GM10266 (cell line): Measurements from ENCODE around the gene CLCNKB.
"Not testable (repeated sequence)": the region's sequence is repeated elsewhere in the genome, so short reads cannot be mapped to it uniquely, and the experiment has no call there.

Source experiments
- DNase-seq: peaks from one replicate; pipeline ENCODE4 v3.0.0; 2012; ENCODE audit errors: extremely low spot score
- TF ChIP-seq, protein P1 (sequence below): IDR thresholded peaks from 2 replicates; pipeline ENCODE4 v1.5.1; 2012; ENCODE audit warnings: mild to moderate bottlenecking, low read depth; ENCODE audit not compliant: control insufficient read depth, insufficient read depth; ENCODE audit errors: missing control alignments

CLCNKB gene

DNA sequence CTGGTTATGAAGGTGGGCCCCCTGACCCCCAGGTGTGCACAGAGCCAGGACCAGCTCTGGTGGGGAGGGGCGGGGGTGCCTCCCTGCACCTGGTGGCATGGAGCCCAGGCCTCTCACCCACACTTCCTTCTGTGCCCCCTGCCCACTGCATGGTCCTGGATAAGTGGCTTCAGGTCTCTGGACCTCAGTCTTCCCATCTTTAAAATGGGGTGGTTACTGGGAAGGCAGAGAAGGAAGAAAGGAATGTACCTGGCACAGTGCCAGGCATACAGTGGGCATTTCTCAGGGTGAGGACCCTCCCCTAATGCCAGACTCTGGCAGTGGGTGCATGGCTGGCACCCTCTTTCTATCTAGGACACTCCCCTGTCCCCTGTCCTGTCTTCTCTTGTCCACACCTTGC, 14.3 kb upstream of the CLCNKB start:
- no peak for DNase-seq
- TF ChIP-seq, protein P1, sequence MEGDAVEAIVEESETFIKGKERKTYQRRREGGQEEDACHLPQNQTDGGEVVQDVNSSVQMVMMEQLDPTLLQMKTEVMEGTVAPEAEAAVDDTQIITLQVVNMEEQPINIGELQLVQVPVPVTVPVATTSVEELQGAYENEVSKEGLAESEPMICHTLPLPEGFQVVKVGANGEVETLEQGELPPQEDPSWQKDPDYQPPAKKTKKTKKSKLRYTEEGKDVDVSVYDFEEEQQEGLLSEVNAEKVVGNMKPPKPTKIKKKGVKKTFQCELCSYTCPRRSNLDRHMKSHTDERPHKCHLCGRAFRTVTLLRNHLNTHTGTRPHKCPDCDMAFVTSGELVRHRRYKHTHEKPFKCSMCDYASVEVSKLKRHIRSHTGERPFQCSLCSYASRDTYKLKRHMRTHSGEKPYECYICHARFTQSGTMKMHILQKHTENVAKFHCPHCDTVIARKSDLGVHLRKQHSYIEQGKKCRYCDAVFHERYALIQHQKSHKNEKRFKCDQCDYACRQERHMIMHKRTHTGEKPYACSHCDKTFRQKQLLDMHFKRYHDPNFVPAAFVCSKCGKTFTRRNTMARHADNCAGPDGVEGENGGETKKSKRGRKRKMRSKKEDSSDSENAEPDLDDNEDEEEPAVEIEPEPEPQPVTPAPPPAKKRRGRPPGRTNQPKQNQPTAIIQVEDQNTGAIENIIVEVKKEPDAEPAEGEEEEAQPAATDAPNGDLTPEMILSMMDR = no peak

DNA sequence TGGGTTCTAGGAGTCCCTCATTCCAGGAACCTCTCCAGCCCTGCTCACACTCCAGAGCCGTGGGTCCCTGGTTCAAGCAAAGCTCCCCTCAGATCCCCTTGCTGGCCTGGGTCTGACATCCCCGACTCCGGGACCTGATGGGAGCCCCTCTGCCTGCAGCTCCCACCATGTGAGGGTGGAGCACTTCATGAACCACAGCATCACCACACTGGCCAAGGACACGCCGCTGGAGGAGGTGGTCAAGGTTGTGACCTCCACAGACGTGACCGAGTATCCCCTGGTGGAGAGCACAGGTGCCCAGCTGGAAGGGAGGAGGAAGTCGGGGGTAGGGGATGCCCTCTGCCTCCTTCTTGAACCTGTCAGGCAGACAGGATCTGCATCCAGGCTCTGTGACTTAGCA, 12.0 kb upstream of the CLCNKB start:
- no peak for DNase-seq
- TF ChIP-seq, protein P1 = no peak

DNA sequence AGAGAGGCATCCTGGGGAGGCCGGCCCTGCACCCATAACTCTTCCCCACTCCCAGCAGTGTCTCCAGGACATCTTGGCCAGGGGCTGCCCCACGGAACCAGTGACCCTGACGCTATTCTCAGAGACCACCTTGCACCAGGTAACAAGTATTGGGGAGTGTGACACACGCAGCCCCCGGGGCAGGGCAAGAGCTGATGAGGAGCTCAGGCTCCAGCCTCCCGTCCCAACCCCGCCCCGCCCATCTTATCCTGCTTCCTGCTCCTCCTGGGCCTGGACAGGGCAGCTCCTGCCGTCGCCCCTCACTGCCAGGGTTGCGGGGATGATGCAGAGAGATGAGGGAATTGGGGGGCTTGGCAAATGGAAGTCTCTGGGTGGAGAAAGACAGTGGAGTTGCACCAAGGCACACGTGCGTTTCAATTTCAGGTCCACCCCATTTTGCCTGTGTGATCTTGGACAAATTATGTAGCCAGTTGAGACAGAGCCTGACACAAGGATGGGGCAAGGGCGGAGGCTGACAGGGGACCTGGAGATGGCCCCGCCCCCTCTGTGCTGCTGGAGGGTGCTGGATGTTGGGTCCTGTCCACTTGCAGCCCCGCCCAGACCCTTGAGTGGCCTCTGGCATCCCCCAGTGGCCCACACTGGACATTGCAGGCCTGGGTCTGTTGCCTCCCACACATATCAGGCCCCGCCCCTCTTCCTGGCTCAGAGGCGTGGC, 11.0 kb upstream of the CLCNKB start:
- DNase-seq = peak; percentile 92

DNA sequence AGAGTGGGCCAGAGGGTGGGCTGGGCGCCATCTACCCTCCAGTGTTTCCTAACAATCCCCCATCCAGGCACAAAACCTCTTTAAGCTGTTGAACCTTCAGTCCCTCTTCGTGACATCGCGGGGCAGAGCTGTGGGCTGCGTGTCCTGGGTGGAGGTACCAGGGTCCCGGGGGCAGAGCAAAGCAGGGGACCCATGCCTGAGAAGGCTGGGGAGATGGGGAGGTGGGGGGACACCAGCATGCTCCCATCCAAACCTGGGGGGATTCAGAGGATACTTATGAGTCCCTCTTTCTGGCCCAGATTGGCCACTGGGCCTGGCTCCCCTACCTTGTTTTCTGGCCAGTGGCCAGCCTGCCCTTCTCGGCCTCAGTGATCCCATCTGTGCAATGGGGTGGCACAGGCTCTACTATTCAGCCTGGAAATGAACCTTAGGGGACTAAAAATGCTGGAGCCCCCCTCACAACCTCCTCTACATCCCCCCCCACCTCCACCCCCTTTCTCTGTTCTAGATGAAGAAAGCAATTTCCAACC, 10.4 kb upstream of the CLCNKB start:
- not testable (repeated sequence) for DNase-seq

More for the DNA sequence above, 11.0 kb upstream of the CLCNKB start:
- TF ChIP-seq, protein P1 = peak; percentile 98

DNA sequence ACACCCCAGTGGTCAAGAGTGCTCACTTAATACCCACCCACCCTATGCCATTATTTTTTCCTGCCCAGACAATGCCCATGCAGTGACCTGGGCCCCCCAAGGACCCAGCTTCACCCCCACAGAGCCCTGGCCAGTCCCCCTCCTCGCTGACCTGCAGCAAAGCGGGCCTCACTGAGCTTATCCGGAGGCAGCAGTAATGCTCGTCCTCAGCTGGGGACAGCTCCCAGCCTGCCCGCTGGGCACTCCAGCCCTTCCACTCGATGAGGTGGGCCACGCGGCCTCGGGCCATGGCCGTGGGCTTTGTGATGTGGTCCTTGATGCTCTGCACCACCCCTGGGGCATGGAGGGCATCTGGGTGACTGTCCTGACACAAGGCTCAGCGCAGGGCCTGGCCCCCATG, 7.1 kb upstream of the CLCNKB start:
- not testable (repeated sequence) for DNase-seq

DNA sequence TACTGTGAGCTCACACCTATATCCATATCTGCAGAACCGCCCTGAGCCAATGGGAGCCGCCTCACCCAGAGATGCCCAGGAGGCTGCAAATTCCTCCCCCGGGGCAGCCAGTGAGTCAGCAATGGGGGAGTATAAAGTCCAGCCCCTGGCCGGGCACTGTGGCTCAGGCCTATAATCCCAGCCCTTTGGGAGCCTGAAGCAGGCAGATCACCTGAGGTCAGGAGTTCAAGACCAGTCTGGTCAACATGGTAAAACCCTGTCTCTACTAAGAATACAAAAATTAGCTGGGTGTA, 5.0 kb upstream of the CLCNKB start:
- TF ChIP-seq, protein P1 = no peak
- DNase-seq = no peak

DNA sequence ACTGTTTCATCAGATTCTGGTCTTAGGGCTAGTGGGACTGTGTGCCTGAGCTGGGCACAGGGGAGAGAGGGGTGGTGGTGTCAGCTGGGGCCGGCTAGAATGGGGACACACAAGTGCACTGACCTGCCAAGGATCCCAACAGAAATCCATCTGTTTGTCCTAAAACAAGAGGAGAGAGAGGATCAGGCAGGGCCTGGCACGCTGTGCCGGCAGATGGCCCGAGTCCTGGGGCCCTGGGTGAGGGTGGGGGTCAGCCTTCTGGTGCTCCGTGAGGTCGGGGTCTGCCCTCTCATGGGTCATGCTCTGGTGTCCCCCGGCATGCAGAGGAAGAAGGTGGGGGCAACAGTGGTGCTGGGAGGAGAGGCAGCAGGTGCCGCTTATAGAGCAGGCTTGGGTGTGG, 3.7 kb upstream of the CLCNKB start:
- DNase-seq = not testable (repeated sequence)

DNA sequence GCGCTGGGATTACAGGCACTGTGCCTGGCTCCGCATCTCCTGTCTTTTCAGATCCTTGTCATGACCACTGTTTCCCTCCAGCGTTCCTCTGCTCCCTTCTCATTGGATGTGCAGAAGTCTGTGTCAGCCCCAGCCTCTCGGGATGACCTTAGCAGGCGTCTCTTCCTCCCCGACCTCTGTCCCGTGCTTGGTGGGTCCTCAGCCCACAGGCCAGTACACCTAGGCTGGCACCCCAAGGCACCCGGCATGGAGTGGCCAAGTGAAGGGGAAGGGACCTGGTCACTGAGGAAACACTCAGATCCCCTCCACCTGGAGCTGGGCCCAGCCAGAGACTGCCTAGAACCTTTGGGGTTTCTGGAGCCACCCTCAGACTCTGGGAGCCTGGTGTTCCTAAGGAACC, 2.4 kb upstream of the CLCNKB start:
- TF ChIP-seq, protein P1 = no peak

DNA sequence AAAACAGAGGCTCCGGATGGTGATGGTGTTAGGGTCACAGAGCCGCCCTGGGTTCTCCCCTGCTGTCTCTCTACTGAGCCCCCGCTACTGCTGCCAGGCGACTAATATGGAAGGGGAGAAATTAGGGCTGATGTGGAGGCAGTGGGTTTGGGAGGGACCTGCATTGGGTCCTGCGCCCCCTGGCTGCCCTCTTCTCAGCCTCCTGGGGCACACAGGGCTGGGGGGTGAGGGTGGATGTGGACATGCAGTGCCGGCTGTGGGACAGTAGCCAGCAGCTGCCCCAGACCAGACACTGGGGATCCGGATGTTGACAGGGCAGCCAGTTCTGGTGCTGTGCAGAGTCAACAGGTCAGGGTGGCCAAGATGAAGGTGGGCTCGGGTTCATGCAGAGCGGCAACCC, 1.5 kb upstream of the CLCNKB start:
- DNase-seq = no peak
- TF ChIP-seq, protein P1 = peak; percentile 5

More for the DNA sequence above, 2.4 kb upstream of the CLCNKB start:
- DNase-seq = no peak

DNA sequence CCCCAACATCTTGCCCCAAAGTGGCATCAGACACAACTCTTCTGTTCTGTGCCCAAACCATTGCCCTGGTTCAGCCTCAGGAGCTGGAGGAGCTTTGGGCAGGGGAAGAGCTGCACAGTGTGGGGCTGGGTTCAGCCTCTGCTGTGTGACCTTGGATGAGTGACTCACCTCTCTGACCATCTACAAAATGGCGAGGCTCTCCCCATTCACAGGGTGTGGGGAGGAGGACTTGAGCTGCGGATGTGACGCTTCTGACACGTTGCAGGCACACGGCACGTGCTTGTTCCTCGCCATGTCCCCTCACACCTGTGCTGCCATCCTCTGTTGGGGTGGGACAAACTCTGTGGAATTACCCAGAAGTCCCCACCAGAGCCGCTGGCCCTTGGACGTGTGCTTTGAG, 928 bp upstream of the CLCNKB start:
- not testable (repeated sequence) for DNase-seq
